ENCODE data around the gene RHOB.
"Not testable (repeated sequence)": the region's sequence is repeated elsewhere in the genome, so short reads cannot be mapped to it uniquely, and the experiment has no call there.

The RHOB gene

DNA sequence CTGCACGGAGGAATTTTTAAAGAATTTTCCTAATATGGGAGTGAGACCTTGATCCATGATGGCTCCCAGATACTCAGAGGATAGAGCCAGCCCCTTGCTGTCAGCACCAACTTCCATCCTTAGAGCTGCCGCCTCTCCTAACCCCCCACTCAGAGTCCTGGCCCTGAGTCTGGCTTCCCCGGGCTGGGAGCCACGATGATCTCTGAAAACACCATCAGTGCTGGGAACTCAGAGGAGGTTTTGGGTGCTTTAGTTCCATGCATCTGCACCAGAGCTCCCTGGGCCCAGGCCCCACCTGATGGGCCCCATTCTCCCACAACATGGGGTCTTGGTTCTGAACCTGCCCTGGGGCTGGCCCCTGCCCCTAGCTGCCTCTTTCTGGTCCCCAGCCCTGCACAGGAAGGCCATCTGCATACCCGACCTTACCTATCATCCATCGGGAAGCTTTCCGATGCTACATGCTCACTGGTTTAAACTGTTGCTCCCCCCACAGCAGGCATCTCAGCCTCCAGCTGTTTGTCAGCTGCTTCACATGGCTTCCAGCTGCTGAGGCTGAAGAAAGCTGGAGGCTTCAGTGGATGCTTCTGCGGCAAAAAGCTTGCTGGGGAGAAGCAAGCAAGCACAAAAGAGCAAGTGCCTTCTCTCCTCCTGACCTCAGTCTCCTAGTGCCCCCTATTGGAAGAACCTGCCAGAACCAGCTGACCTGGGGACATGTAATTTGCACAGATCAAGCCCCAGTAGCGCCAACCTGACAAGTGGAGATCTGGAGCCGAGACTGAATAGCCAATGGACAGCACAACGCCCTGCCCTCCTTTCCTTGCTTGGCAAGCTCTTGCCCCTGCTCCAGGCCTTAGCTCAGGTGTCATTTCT, 24.2 kb upstream of the RHOB start:
- DNase-seq: no peak

DNA sequence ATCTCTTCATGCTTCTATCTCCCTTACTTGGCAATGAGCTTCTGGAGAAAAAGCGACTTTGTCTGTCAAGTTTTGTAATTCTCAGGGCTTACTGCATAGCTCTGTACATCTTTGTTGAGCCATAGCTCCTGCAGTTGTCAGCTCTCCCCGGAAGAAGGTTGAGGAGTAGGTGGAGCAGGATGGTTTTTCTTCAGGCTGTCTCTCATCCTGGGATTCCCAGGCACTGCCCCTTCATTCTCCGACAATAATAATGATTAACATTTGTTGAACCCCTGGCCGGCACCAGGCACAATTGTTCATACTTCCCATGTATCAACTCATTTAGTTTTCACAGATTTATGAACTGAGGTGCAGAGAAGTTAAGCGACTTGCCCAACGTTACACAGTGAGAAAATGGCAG, 23.5 kb upstream of the RHOB start:
- no peak for DNase-seq

DNA sequence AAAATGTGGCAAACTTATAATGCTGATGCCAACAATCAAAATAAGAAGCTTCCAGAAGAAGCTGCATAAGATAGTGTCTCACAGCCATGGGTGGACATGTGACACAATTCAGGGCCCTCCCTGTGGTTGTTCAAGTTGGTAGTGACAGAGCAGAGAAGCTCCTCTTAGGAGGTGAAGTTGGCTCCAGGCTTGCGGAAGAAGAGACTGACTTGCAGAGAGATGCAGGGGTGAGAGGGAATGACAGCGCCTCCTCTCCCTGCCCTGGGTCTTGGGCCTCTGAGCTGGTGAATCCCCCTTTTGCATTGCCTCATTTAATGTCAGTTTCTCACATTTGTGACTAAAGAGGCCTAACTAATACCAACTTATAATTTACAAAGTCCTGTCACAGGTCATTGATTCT, 23.0 kb upstream of the RHOB start:
- DNase-seq: no peak

DNA sequence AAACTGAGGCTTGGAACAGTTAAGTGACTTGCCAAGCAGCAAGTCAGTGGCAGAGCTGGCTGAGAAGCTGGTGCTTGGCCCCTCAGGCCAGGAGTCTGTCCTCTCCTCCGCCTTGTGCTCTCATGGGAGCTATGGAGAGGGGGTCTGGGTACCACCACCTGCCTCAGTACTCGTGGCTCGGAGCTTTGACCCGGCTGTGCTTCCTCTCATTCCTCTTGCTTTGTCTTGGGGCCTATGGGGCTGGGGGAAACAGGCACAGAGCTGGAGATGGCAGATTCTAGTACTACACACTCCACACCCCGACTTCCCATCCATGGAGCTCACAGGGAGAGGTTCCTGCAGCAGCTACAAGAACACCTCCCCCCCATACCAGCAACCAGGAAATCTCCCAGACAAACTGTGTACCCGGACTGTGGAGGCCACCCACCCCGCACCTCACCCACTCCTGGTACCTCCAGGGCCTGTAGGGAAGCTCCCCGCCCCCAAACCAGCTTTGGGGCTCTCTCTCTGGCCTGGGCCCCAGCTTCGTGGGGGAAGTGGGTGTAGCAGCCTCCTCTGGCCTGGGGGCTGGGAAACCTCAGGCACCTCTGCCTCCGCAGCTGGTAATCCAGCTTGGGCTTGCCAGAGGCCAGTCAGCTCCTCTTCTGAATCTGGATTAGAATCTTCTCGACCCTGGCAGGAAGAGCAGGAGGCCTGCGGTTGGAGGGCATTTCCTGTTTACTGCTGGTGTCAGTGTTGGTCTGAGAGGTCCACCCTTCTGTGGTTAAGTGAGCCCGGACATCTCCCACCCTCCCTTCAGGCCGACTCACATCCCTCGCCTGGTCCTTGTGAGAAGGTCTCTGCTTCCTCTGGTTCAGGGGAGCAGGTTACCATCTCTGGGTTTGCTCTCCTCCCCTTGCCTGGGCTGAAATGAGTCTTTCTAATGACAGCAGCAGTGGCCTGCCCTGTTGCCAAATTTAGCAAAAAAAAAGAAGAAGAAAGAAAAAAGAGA, 22.3 kb upstream of the RHOB start:
- DNase-seq: no peak

DNA sequence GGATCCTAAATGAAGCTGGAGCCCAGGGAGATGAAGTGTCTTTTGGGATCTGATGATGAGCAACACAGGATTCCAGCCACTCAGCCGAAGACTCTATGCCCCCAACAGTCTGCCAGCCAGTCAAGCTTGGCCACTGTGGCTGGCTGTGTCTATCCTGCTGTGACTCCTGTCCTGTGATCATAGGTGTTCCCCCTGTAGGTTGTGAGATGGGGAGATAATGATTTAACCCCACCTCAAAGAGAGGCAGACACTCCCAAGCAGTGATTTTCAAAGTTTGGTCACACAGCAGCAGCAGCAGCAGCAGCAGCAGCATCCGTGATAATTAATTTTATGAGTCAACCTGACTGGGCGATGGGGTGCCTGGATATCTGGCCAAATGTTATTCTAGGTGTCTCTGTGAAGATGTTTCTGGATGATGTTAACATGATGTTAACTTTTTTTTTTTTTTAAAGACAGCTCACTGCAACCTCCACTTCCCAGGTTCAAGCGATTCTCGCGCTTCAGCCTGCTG, 21.4 kb upstream of the RHOB start:
- no peak for DNase-seq

DNA sequence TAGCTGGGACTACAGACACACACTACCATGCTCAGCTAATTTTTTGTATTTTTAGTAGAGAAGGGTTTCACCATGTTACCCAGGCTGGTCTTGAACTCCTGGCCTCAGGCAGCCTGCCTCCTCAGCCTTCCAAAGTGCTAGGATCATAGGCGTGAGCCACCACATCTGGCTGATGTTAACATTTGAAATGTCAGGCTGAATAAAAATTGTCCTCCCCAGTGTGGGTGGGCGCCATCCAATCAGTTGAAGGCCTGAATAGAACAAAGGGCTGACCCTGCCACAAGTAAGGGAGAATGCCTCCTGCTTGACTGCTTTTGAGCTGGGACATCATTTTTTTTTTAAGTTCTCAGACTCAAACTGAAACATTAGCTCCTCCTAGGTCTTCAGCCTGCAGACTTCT, 21.0 kb upstream of the RHOB start:
- DNase-seq: no peak

DNA sequence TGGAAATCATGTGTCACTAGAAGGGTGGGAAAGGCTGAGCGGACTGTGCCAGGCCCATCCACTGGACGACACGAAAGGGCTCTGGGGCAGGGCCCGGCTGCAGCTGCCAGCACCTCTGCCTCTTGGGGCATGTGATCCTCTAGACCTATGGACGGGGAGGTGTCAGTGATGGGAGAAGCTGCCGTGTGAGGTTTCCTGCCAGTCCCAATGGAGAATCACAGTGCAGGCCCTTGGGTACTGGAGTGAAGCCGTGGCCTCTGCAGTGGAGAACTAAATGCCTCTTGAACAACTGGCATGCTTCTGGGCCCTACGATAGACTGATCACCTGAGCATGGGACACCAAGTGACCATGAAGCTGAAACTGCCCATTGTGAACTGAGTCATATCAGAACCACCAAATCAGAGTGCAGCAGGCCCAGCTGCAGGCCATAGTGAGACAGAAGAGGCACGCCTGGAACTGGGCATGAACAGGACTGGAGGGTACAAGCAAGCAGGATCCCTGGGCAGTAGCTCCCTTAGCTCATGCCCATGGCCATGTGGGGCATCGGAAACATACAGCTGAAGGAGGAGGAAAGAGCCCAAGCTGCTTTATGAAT, 18.8 kb upstream of the RHOB start:
- DNase-seq: no peak

DNA sequence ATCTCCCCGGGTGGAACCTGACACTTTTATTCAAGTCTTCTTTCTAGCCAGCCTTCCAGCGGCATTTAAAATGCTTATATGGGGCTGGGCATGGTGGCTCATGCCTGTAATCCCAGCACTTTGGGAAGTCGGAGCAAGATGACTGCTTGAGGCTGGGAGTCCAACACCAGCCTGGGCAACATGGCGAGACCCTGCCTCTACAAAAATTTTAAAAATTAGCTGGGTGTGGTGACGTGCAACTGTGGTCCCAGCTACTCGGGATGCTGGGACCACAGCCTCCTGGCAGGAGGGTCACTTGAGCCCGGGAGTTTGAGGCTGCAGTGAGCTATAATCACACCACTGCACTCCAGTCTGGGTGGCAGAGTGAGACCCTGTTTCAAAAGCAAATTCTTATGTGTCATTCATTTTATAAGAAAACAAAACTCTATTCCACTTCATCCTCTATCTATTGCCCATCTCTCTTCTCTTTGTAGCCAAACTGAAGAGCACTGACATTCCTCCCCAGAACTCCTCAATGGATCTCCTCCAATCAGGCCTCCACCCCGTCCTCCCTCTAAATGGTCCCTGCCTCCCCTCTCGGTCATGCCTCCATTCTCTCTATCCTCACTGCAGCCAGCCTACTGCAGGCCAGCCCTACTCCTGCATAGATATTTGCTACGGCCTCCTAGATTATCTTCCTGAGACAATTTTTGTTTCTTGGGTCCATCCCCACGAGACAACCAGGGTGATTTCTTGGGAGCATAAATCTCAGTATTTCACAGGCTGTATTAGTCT, 18.0 kb upstream of the RHOB start:
- no peak for DNase-seq

DNA sequence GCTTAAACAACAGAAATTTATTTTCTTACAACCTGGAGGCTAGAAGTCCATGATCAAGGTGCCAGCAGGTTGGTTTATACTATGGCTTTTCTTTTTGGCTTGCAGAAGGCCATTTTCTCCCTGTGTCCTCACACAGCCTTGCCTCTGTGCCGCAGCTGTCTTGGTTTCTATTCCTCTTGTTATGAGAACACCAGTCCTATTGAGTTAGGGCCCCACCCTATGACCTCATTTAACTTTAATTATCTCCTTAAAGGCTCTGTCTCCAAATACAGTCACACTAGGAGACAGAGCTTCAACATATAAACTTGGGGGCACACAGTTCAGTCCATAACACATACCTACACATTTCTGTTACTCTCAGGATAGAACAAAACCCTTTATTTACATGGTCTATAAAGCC, 17.3 kb upstream of the RHOB start:
- no peak for DNase-seq

DNA sequence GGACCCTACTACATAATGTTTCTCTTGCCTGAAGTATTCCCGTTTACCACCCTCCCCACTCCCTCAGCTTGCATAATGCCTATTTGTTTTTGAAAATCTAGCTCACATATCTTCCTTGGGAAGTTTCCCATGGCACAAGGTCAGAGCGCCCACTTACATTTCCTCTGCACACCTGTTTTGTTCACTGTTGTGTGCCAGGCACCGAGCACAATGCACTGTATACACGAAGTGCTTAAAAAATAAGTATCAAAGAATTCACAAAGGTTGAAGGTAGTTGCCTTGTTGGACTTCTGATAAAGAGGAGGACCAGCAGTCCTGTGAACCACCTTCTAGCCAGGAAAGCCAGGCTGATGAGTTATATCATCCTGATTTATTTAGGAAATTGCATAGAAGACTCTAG, 16.8 kb upstream of the RHOB start:
- DNase-seq: no peak

DNA sequence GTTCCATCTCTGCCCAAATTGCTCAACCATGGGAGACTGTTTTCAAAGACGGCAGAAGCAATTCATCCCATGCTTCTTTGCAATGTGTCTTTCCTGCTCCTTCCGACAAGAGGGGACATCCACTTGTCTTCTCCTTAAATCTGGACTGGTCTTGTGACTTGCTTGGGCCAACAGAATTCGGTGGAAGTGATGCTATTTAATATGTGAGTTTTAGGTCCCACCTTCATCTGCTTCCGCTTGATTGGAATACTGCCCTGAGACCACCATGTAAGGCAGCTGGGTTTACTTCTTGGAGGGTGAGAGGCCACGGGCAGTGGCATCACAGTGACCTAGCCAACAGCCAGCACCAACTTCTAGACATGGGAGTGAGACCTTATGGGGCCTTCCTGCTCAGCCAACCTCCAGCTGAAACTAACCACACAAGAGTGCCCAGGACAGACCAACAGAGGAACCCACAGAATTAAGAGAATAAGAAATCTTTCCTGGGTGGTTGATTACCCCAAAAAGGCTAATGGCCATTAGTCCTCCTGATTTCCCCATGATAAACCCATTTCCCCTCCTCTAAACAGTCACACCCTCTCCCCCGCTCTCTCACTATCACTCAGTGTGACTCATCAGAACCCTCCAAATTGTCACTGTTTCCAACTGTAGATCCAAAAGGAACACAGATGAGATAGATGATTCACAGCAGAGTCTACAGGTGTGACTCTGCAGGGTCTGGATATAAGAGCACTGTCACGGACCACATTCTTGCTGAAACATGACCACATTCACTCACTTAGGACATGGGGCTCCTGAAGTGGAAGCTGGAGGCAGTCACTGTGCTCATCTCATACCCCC, 16.2 kb upstream of the RHOB start:
- DNase-seq: no peak

DNA sequence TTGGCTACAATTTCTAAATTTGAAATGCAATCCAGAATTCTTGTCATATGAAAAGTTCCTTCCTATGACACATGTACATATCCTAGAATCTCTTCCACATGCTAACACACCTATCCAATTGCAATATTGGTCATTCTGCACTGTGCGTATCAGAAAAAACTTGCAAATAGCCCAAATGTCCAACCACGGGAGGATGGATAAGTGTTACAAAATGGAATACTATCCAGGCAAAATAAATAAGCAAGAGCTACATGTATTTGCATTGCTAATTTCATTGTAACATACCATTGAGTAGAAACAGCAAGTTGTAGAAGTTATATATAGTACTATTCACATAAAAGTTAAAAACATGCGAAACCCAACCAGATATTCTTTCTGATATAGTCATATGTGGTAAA, 15.6 kb upstream of the RHOB start:
- DNase-seq: no peak

DNA sequence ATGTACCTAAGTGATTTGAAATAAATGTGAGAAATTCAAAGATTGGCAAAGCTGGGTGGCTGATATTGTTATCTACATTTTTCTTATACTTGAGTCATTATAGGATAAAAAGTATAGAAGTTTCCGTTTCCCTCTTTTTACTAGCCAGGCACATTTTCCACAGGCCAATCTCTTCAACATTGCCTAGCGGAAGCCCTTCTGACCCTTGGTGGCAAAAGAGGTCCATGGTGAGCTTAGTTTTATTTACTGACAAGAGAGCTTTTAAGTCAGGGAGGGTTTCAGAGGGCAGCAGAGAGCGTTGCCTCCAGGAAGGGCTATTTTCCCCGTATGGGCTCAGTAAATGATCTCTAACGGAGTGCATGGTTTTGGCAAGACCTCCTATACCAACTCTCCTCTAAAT, 15.1 kb upstream of the RHOB start:
- no peak for DNase-seq

DNA sequence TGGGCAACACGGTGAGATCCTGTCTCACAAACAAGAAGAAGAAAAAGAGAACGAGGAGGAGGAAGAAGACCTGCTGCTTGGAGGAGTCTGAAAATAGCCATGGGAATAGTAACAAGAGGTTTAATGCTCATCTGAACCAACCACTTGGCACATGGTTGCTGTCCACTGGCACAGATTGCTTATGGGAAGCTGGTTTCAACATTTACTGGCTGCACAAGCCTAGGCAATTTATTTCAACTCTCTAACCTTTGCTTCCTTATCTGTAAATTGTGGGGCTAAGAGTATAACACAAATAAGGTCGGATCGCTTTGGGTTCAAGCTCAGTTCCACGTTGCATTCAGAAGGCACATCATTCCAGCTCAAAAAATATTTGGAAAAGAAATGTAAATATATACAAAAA, 14.2 kb upstream of the RHOB start:
- no peak for DNase-seq

DNA sequence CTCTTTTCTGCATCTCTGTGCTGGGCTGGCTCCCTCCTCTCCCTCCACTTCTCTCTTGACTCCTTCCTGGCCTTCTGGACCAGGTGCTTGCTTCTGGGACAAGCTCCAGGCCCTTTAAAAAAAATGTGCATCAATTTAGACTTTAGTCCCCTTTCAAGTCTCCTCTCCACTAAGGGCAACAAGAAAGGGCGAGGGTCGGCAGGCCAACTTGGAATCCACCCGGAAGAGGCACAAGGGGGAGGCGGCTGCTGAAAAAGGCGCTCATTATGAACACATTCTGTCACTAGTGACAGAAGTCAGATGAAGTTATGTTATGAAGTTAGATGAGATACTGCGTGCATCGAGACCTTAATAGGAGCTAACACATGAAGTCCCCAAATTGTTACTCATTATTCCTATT, 13.6 kb upstream of the RHOB start:
- DNase-seq: no peak

DNA sequence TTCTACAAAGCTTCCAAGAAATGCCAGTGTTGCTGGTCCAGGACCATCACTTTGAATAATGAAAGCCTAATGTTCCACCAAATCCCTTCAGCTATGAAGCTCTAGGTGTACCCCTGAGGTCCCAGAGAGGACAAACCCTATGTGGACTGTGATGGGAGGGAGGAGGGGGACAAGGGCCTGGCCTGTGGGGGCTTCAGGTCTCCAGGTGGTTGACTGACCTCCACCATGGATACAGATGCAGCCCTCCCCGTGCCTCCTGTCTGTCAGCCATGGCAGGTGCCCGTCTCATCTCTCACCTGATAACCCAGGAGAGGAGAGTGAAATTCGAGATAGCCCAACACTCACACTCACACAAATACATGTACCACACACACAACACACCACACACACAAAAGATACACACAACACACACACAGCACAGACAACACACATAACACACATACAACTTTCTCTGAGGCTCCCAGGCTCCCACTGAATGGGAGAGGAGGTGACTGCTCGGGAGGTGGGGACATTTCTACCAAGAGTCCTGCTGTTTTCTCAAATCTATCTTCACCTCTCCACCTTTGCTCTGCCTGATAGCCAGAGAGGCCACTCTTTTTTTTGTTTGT, 12.8 kb upstream of the RHOB start:
- DNase-seq: no peak

DNA sequence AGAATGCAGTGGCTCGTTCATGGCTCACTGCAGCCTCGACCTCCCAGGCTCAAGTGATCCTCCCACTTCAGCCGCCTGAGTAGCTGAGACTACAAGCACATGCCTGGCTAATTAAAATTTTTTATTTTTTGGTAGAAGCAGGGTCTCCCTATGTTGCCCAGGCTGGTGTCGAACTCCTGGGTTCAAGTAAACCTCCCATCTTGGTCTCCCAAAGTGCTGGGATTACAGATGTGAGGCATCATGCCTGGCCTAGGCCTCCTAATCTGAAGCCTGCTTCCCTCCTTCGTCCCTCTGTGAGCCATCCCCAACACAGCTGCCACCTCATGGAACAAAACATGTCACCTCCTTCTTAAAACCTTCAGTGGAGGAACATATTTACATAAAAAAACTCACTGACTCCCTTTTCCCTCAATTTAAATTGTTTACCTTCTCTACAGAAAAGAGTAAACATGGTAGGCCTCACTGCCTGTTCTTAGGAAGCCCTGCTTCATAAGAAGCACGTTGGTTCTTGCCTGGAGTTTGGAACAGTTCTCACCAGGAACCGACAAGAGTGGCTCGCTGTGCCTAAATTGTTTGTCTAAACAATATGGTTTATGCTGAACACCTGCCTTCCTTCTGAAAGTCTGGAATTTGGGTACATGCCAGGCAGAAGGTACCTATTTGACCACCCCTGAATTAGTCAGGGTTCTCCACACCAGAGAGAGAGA, 12.1 kb upstream of the RHOB start:
- no peak for DNase-seq

DNA sequence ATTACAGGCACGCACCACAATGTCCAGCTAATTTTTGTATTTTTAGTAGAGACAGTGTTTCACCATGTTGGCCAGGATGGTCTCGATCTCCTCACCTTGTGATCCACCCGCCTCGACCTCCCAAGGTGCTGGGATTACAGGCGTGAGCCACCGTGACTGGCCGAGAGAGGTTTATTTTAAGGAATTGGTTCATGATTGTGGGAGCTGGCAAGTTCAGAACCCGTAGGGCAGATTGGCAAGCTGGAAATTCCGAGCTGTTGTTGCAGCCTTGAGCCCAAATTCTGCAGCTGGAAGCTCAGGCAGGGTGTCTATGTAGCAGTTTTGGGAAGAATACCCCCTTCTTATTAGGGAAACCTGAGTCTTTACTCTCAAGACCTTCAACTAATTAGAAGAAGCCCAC, 11.4 kb upstream of the RHOB start:
- DNase-seq: not testable (repeated sequence)

DNA sequence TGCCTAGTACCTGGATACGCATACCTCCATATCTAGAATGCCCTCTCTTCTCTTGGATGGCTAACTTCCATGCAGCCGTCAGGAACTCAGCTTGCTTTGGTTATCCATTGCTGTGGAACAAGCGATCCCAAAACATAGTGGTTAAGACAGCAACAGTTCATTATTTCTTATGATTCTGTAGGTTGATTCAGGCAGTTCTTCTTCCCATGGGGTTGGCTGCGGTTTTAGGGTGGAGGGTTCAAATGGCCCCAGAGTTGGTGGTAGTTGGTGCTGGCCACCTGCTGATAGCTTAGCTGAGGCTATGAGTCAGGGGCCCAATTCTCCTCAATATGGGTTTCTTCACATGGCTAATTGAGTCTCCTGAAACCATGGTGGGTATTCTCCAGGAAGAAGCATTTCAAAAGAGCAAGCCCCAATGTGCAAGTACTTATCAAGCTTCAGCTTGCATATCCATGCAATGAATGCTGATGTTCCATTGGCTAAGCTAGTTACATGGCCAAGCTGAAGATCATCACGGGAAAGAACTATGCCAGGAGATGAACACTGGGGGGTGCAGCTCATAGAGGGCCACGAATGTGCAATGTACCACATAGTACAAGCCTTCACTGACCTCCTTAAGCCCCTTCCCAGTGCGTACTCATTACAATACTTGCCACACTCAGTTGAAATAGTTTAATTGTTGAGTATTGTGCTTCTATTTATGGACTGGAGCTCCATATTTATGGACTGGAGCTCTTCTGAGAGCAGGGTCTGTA, 10.0 kb upstream of the RHOB start:
- DNase-seq: no peak
